ENCODE data around the gene HCN4.

Gene HCN4

DNA sequence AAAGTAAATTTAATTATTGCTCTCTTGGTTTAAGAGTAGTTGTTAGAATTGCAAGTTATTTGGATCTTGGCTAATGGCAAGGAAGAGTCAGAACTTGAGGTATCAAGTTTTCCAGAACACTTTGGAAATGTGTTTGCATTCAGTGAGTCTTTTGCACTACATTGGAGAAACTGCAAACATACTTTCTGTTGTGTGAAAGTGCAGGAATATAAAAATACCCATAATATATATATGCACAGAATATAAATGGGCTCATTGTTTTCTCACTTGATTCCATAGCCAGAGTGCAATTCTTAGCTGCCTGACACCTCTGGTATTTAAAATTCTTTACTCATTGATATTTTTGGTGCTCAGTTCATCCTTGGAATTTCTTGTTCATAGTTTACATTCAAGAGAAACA lies 92.9 kb downstream of the HCN4 start:
- H3K9me3 ChIP-seq (ENCODE audit: control insufficient read depth, insufficient read depth, low read length), result no peaks in the 10 kb centered on the region
- no peaks in the 10 kb centered on the region for H3K4me1 ChIP-seq (ENCODE audit: control insufficient read depth, insufficient read depth, low read length)
- no peak for DNase-seq (ENCODE audit: low read depth, low spot score)
- no peak overlapping the region for H3K27ac ChIP-seq (ENCODE audit: low read length)
- H3K36me3 ChIP-seq (ENCODE audit: control insufficient read depth, insufficient read depth, low read length), result no peaks in the 10 kb centered on the region
- H3K4me3 ChIP-seq (ENCODE audit: low read length), result no peak overlapping the region
- H3K27me3 ChIP-seq (ENCODE audit: control insufficient read depth, insufficient read depth, low read length), result no peaks in the 10 kb centered on the region

DNA sequence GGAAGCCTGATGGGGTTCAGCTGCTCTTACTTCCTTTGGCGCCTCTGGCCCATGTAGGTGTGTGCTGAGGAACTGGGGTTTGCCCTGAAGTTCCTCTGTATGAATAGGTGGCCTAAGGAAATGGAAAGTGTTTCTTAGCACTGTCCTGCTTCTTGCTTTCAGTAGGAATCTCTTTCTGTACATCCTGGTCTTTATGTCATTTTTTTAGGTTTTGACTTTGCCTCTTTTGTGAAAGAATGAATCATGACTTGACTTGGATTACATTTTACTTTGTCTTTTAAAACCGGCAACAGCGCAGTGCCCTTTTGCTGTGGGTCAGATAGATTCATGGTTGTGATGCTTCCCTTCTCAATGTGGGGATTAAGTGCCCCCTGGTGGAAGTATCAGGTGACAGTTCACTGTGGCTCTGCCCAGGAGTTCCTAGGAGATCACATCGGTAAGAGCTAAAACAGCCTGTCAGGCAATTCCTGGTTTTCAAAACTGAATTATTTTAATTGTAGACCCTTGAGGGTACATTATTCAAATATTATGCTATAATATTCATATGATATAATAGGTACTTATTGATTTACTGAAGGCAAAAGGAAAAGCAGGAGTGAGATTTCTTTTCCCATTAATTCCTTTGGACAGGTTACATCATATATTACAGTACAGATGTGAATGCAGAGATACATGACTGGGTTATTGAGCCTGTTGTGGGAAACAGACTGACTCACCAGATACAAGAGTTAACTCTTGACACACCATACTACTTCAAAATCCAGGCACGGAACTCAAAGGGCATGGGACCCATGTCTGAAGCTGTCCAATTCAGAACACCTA lies 95.4 kb downstream of the HCN4 start:
- H3K27ac ChIP-seq (ENCODE audit: low read length), result no peak overlapping the region
- no peaks in the 10 kb centered on the region for H3K27me3 ChIP-seq (ENCODE audit: control insufficient read depth, insufficient read depth, low read length)
- DNase-seq (ENCODE audit: low read depth, low spot score), result peak; percentile 45
- WGBS (ENCODE audit: insufficient coverage, insufficient read length), result no CpG with 5 or more reads among the region's 5 CpGs
- no peaks in the 10 kb centered on the region for H3K9me3 ChIP-seq (ENCODE audit: control insufficient read depth, insufficient read depth, low read length)
- H3K4me1 ChIP-seq (ENCODE audit: control insufficient read depth, insufficient read depth, low read length), result no peaks in the 10 kb centered on the region
- H3K36me3 ChIP-seq (ENCODE audit: control insufficient read depth, insufficient read depth, low read length), result no peaks in the 10 kb centered on the region; the same call in 1 of the 2 replicates
- no peak overlapping the region for H3K4me3 ChIP-seq (ENCODE audit: low read length)

DNA sequence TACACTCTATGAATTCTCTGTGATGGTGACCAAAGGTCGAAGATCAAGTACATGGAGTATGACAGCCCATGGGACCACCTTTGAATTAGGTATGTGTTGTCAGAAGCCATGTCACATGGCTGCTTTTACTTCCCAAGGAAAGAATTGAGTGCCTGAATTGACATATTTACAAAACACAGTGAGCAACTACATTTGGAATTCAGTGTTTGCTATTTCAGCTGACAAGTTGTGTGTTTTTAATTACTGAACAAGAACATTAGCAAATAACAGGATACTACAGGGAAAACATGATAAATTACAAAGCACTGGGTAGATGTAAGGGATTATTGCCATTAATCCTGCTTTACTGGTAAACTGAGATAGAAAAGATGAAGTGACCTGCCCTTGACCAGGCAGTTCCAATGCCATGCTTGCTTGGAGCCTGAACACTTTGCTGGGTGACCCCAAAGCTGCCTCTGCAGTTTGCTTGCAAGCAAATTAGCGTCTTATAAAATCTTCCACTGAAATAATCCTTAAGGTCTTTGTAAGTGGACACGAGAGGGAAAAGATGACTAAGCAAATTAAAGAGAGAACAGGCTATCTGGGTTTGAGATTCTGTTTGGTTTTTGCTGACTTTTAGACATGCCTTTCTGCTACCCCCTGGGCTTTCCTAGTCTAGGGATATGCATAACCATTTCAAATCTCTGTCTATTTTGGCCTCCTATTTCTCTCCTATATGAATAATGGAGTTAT lies 98.2 kb downstream of the HCN4 start:
- no peaks in the 10 kb centered on the region for H3K9me3 ChIP-seq (ENCODE audit: control insufficient read depth, insufficient read depth, low read length)
- H3K4me3 ChIP-seq (ENCODE audit: low read length), result no peak overlapping the region
- no peaks in the 10 kb centered on the region; the same call in 1 of the 2 replicates for H3K36me3 ChIP-seq (ENCODE audit: control insufficient read depth, insufficient read depth, low read length)
- DNase-seq (ENCODE audit: low read depth, low spot score), result no peak
- no peaks in the 10 kb centered on the region for H3K27me3 ChIP-seq (ENCODE audit: control insufficient read depth, insufficient read depth, low read length)
- H3K27ac ChIP-seq (ENCODE audit: low read length), result no peak overlapping the region
- no peaks in the 10 kb centered on the region for H3K4me1 ChIP-seq (ENCODE audit: control insufficient read depth, insufficient read depth, low read length)
- no CpG with 5 or more reads among the region's 3 CpGs for WGBS (ENCODE audit: insufficient coverage, insufficient read length)
